HG02973 (cell line): Measurements from ENCODE around the gene TAX1BP1.

Experiments used
- ATAC-seq: cut with Tn5 transposase; IDR thresholded peaks from one replicate; pipeline ENCODE4 v1.9.1; 2021; ENCODE audit warnings: moderate library complexity; ENCODE audit not compliant: unreplicated experiment

The TAX1BP1 gene

DNA sequence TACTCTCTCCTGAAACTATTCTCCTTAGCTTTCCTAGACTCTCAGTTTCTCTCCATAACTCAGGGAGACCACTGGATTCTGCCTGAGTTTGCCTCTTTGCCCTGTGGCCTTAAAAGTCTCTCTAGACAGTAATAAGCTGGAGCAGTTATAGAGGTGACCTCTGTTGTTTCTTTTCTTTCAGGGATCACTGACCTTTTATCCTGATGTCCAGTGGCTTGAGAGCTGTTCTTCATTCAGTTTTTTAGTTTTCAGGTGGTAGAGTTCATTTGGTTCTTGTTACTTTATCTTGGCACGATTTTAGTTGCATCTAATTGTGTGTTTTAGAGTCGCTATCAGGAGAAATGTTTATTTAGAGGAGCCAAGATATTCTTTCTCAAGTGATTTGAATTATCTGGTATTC is 37.7 kb downstream of the TAX1BP1 start:
- ATAC-seq = no peak

DNA sequence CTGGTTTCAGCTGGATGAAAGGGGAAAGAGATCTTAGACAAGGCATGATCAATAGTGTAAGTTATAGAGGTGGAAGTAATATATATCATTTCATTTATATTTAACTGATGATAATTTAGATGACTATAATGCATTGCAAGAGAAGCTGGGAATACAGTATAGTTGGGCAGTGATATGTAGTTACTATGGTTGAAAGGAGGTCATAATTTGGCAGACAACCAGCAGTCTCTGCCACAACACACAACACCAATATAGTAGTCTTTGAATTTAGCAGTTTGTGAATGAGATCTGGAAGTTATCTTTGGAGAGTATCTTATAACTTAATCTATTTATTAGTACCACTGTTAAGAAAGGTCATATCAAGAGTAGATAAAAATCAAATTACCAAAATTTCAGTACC is 39.9 kb downstream of the TAX1BP1 start:
- ATAC-seq = no peak

DNA sequence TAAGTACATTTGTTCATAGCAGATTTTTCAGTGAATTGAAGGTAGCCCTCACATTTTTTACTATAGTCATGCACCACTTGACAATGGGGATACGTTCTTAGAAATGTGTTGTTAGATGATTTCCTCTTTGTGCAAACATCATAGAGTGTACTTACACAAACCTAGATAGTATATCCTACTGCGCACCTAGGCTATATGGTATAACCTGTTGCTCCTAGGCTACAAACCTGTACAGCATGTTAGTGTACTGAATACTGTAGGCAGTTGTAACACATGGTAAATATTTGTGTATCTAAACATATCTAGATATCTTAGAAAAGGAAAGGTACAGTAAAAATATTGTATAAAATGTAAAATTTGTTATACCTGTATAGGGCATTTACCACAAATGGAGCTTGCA is 41.2 kb downstream of the TAX1BP1 start:
- ATAC-seq = no peak

DNA sequence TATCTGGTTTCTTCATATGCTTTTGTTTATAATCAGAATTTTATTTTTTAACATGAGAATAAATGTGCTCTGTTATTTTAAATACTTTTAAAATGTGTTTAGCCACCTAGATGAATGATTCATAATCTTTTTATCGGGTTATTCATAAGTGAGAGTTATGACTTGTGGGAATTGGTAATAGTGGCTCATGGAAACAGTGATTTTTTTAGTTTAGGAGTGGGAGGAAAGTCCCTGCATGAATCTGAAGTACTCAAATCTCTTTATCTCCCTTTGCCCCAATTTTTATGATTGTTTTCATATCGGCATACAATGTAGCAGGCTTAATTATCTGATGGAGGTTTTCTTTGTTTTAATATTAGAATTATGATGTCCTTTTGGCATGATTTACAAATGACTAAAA is 42.9 kb downstream of the TAX1BP1 start:
- no peak for ATAC-seq

DNA sequence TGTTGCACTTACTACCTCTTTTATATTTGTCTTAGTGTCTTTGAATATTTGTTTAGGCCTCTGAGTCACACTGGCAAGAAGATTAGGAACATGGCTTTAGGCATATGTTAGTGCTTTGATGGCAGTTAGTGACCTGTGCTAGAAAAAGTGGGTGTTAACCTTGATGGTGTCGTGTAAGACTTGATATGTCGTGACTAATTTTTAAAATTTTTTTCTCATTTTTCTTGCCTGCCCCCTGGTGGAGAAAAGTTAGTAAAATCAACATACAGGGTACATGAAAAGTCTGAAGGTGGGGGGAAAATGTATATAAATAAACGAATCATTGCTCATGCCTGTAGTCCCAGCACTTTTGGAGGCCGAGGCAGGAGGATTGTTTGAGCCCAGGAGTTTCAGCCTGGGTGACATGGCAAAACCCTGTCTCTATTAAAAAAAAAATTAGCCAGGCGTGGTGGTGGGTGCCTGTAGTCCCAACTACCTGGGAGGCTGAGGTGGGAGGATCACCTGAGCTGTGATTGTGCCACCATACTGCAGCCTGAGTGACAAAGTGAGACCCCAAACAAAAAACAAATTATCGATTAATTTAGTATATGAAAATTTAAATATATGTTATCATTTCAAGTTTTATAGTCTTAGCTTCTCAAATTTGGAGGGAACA is 44.6 kb downstream of the TAX1BP1 start:
- no peak for ATAC-seq

DNA sequence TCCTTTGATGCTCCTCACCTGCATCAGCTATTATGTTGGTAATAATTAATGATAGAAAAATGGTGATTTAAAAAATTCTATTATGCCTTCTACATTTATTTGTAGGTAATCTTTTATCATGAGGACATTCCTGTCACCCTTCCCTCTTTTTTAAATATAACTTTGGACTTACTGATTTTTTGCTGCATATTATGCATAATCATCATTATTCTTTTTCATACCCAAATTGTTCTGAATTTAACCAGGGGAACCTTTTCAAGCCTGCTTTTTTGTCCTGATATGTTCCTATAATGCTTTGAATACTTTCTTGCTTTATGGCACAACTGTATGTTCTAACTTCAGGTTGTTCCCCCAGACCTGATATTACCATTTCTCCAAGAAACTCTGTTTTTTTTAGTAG is 48.5 kb downstream of the TAX1BP1 start:
- ATAC-seq = no peak

DNA sequence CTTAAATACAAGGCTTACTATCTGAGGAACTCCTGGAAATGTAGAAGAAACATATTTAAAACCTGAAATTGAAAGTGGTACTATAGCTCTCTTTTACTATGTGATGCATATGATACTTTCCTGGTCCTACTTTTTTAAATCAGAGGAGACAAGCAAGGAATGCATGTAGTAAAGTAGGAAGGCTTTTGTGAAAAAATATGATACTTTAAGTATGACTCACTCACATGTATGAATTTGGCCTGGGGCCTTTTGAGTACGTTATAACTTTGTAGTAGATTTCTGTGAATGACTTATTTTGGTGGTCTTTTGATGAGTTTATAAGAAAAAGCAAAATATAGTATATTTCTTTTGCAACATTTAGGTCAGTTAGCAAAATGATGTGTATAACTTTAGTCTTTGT is 53.8 kb downstream of the TAX1BP1 start:
- no peak for ATAC-seq

DNA sequence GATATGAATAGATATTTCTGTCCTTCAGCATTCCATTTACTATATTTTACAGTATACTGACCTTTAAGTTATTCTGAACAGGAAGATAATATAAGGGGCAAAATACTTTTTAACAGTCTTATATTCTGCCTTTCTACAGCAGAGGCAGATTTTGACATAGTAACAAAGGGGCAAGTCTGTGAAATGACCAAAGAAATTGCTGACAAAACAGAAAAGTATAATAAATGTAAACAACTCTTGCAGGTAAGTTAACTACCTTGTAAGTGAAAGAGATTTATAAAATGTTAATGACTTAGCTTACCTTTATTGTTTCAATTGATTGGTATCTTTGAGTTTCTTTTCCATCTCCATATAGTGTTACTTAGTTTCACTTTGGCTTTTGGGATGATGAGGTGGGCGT is 56.0 kb downstream of the TAX1BP1 start:
- no peak for ATAC-seq

DNA sequence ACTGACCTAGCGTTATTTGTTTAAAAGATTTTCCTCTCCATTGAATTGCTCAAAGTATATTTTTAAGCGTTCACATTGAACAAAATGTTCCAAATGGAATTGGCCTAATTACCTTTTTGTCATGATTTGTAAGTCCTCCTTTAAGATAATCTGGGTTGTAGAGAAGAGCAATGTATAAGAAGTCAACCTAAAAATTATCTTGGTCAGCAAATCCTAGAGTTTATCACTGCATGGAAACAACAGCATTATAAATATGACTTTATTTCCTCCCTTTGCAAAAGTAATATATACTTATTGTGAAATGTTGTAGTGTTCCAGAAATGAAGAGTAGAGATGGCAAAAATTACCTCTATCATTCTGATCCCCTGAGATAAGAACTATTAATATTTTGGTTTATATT is 59.2 kb downstream of the TAX1BP1 start:
- no peak for ATAC-seq

DNA sequence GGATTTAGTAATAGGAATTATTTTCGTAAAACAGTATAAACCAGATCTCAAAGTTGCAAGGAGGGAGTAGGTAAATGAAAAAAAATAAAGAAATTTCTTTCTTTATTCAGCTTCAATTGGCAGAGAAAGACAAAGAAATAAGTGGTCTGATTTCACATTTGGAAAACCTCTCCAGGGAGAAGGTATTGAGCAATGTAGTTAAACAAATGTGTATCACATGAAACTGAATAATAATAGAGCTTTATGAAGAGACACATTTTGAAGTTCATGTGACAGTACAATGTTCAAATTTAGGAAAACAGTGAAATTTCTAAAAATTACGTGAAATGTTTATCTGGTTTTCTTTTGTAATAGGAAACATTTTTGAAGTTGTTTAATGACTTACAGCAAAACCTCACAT is 63.0 kb downstream of the TAX1BP1 start:
- ATAC-seq = no peak

DNA sequence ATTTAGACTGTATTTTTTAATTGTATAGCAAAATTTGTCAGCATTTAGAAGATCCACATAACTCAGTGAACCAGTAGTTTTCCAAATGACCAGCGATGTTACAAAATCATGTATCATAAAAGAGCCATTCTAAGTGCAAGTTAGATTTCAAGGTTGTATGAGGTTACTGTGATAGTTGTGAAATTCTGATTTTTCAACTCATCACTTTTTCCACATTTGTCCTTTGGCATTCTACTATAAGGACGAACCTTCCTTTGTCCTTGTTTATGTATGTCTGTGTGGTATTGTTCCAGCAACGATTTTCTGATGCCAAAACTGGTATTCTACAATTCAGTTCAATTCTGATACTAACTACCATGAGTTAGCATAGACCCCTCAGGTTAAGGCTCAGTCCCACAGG is 64.2 kb downstream of the TAX1BP1 start:
- no peak for ATAC-seq

DNA sequence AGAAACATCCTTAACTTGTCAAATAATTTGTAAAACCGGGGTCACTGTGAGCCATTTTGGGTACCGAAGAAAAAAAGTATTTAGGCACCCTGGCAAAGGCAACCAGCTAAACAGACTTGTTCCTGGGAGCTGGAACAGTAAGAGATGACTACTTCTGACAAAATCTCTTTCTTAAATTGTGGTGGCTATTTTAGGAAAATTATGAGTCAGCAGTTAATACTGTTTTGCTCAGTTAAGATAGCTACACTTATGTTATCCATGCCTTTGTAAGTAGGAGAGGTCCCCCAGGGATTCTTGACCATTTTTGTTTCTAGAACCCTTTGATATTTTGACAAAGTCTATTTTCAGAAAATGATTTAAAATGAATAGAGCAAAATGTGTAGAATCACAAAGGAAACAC is 68.7 kb downstream of the TAX1BP1 start:
- ATAC-seq = no peak

DNA sequence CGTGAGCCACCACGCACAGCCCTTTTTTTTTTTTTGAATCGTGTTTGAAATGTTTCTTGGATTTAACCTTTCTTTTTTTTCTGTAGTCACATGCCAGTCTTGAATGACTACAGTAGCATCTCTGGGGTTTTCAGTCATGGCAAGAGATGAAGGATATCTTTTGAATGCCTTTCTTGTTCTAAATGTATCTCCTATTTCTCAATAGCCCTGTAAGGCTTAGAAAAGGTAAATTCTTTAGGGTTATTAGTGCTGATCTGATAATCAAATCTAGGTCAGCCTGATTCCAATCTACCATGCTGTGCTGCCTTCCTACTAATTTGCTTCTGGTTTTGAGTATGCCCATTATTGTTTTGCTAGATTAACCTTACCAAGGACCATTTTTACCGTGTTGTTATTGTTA is 70.2 kb downstream of the TAX1BP1 start:
- no peak for ATAC-seq

DNA sequence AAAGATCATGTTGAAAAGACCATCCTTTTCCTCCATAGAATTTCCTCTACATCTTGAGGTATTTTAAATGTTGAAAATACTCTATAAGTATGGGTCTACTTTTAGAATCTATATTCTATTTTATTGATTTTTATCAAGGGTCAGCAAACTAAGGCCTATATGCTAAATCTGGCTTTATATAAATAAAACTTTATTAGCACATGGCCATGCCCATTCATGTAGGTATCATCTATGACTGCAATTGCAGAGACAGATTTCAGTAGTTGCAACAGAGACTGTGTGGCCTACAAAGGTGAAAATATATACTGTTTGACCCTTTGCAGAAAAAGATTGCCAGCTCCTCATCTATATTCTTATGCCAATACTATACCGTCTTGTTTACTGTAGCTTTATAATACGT is 72.7 kb downstream of the TAX1BP1 start:
- no peak for ATAC-seq

DNA sequence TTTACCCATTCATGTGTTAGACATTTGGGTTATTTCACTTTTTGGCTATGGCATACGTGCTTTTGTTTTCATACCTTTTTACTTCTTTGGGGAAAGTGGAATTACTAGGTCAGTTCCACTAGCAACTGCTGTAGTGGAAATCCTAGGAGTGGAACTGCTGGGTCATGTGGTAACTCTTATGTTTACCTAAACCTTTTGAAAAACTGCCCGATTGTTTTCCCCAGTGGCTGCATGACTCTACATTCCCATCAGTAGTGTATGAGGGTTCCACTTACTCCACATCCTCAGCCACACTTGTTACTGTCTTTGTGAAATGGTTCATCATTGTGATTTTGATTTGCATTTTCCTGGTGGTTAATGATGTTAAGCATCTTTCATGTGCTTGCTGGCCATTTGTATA is 82.3 kb downstream of the TAX1BP1 start:
- no peak for ATAC-seq

DNA sequence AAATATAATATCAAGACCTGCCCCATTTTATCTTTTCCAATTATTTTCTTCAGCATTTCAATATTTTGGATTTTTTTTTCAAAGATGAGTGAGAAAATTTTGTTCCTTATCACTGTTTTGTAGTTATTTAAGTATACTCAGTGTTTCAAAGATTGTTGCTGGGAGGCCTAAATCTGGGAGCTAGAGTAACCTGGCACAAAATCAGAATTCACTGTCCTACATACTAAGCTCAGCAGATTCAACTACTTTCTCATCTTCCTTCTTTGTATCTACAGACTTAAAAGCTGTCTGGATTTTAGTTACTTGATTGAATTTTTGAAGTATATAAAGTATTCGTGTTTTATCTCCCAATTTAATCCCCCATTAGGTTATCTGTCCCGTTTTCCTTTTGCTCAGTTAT is 85.9 kb downstream of the TAX1BP1 start:
- no peak for ATAC-seq

DNA sequence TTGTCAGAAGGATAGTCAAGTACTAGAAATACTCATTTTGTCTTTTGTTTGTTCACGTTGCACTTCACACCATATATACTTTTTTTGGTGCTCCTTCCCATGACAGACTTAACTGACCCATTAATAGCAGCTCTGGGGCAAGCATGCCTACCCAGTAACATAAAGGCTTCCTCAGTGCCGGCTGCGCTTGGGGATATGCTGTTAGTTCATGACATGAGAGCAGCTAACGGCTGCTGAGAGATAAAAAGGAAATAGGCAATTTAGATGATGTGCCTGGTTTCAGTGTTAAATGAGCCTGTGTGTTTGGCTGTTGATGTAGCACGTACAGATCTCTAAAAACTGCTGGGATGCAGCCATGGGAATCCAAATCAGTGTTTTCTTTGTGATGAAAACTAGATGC is 86.4 kb downstream of the TAX1BP1 start:
- ATAC-seq = no peak

DNA sequence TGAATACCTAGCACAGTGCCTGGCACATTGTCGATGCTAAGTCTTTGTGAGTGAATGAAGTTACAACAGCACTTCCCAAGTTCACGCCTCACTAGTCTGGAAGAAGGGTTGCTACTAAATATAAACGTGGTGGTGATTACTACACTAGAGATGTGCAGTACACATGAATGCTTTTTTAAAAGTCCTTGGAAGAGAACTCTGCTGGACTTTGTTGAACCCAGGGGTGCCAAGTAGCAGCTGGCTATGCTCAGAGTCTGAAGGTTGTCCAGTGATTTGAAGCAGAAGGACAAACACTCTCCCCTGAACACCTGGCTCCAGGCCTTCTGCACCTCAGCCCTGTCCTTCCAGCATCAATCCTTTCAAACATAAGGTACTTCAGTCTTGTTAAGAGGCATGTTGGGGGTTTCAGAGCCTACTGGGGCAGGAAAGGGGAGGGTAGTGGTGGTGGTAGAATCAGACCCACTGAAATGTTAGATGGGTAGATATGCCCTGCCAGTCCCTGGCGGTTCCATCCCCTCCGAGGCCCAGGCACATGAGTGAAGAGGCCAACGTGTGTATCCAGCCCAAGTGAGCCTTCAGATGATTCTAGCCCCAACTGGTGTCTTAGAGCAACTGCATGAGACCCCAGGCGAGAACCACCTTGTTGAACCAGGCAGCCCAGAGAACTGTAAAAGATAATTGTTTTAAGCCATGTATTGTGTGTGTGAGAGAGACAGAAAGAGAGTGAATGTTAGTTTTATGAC is 94.4 kb downstream of the TAX1BP1 start:
- ATAC-seq = no peak

DNA sequence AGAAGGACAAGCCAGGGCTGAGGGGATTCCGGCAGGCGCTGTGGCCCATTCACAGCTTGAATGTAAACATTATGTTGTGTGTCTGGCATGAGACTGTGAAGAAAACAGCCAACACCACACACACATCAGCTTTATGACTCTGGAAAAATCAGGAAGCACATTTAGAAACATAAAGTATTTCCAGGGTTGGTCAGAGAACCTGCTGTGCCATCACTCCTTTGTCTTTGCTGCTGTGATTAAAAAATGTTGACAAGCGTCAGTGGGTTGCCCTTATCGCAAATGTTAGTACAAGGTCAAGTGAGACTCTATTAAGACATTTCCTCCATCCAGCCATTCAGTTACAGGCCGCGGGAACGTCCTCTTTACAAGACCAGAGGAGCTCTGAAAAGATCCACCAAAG is 95.4 kb downstream of the TAX1BP1 start:
- no peak for ATAC-seq

DNA sequence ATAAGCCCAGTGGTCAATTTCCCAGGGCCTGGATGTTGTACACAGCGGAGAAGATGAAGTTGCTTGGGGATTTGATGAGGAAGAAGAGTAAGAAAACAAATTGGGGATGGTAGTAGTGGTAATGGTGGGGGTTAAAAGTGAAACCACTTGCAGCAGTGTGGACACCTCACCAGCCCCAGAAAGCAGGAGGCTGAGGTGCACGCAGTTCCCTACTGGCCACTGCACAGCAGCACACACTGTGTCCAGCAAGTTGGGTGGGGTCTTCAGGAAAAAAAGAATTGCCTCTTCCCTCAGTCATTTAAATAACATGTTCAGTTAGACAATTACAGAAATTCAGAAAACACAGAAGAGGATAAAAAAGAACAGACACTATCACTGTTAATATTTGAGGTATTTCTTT is 96.6 kb downstream of the TAX1BP1 start:
- no peak for ATAC-seq

DNA sequence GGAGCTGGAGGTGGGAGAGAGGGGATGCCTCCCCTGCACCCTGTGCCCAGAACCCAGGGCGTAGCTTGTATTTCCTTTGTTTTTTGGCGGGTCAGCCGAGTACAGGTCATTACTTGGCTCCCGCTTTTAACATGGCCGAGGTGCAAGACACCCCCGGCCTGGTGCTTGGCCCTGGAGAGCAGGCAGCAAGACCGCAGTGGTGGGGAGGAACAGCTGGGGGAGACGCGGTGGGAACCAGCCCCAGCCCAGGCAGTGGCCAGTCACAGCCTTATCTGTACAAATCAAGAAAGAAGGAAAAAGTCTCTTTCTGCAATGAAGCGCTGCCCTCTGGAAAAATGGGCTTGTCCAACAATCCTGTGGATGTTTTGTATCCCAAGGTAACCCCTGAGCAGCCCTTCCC is 99.1 kb downstream of the TAX1BP1 start:
- ATAC-seq = no peak

DNA sequence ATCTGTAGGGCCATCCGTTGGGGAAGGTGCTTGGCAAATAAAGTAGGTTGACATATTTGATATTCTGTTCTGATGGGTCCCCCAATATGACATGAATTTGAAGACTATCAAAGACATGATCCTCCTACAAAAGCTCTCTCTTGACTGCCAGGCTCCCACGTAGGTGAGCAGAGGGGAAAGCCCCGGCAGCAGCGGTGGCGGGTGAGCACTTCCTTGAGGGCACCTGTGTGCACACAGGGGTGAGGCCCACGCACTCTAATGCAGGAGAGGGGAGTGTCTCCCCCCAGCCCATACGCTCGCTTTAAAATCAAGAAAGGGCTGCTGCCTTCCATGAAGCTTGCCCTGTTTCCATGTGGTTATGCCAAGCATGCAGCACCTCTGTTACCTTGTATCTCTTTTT is 100.4 kb downstream of the TAX1BP1 start:
- no peak for ATAC-seq

DNA sequence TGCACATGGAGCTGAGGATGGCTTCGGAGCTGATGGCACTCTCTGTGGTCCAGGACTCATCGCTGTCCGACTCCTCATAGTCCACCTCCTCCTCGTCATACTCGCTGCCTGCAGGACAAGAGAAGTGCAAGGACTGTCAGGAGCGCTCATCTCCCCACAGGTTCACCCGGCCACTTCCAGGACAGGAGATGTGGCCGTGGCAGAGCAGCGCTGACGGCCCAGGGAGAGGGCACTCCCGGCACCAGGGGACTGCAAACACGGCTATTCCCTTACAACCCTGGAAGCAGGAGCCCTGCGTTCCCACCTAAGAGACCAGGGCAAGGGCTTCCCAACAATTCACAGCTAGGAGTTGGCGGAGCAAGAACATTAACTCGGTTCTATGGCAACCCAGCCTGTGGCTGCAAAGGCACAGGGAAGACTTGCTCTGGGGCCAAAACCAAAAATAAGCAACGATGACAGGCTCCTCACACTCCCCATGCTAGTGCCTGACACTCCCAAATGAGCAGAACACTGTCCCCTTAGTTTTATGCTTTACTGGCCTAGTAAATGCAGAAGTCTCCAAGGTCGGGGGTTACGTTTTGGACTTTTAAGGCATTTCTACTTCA is 100.9 kb downstream of the TAX1BP1 start:
- no peak for ATAC-seq
